Naive thymus-derived CD4-positive, alpha-beta T cell (primary cell): Measurements from ENCODE around the gene UBAP1L. TPM values are rescaled to one million over a fixed set of nuclear protein-coding genes. Genes with fewer than 3 reads are reported as not detected.
"Not testable (repeated sequence)": the region's sequence is repeated elsewhere in the genome, so short reads cannot be mapped to it uniquely, and the experiment has no call there.

Experiments
- ATAC-seq: fragments of 150-1000 bp; cut with Tn5 transposase; 2 replicates; pipeline ENCODE4 v1.10.0; 2021; ENCODE audit warnings: mild to moderate bottlenecking, moderate library complexity
- CTCF ChIA-PET: fragments of 350-600 bp; sonication (Branson Sonifier 250); formaldehyde crosslinking; loops from one replicate; lab custom pipeline; 2021; ENCODE audit warnings: antibody characterized with exemption; lab: Charles Lee
- POLR2A ChIA-PET: fragments of 350-600 bp; sonication (Branson Sonifier 250); formaldehyde crosslinking; loops from one replicate; lab custom pipeline; 2021; ENCODE audit warnings: antibody characterized with exemption, inconsistent platforms; lab: Charles Lee
- DNase-seq, 9 donors: peaks; one replicate each; pipeline versions ENCODE4 v3.0.0 to v3.0.0-alpha.2; 2020 to 2022; ENCODE audit warnings: mixed read lengths in 1 of 9
- H3K27ac ChIP-seq: one replicate; pipeline ENCODE4 v1.7.0; 2013; ENCODE audit warnings: mild to moderate bottlenecking, low read depth, low read length, moderate library complexity
- H3K27me3 ChIP-seq, 2 donors: one replicate each; pipeline ENCODE4 v1.7.0; 2013; ENCODE audit warnings: low read length in 2 of 2, mild to moderate bottlenecking in 2 of 2, moderate library complexity in 2 of 2; ENCODE audit not compliant: control insufficient read depth in 2 of 2, insufficient read depth in 2 of 2
- H3K36me3 ChIP-seq, 3 experiments: 1 replicate in 2 of 3; 2 replicates in 1 of 3; pipeline ENCODE4 v1.7.0; 2013; ENCODE audit warnings: low read length in 3 of 3, mild to moderate bottlenecking in 3 of 3, moderate library complexity in 1 of 3; ENCODE audit not compliant: insufficient read depth in 3 of 3, control insufficient read depth in 2 of 3
- H3K4me1 ChIP-seq, 2 donors: one replicate each; pipeline ENCODE4 v1.7.0; 2013; ENCODE audit warnings: low read length in 2 of 2, mild to moderate bottlenecking in 2 of 2, moderate library complexity in 1 of 2; ENCODE audit not compliant: control insufficient read depth in 2 of 2, insufficient read depth in 2 of 2
- H3K4me3 ChIP-seq: 2 replicates; pipeline ENCODE4 v1.7.0; 2013; ENCODE audit warnings: mild to moderate bottlenecking, low read length
- H3K9me3 ChIP-seq, 3 experiments: 1 replicate in 2 of 3; 2 replicates in 1 of 3; pipeline ENCODE4 v1.7.0; 2013; ENCODE audit warnings: low read length in 3 of 3; ENCODE audit not compliant: control insufficient read depth in 2 of 3
- H3K27ac Mint-ChIP-seq, 9 donors: one replicate each; pipeline ENCODE4 v1.8.0; 2020 to 2022; ENCODE audit warnings: mixed read lengths in 9 of 9, mild to moderate bottlenecking in 8 of 9, moderate library complexity in 5 of 9, inconsistent platforms in 2 of 9
- H3K27me3 Mint-ChIP-seq, 5 donors: one replicate each; pipeline ENCODE4 v1.8.0; 2021 to 2022; ENCODE audit warnings: mixed read lengths in 5 of 5, mild to moderate bottlenecking in 1 of 5
- H3K36me3 Mint-ChIP-seq, 5 donors: one replicate each; pipeline ENCODE4 v1.8.0; 2020 to 2022; ENCODE audit warnings: mixed read lengths in 5 of 5, mild to moderate bottlenecking in 3 of 5, inconsistent platforms in 1 of 5
- H3K4me1 Mint-ChIP-seq, 7 donors: one replicate each; pipeline ENCODE4 v1.8.0; 2020 to 2022; ENCODE audit warnings: mixed read lengths in 7 of 7, mild to moderate bottlenecking in 3 of 7, inconsistent platforms in 1 of 7
- H3K4me3 Mint-ChIP-seq, 10 donors: one replicate each; pipeline ENCODE4 v1.8.0; 2020 to 2022; ENCODE audit warnings: mild to moderate bottlenecking in 10 of 10, mixed read lengths in 10 of 10, moderate library complexity in 6 of 10, inconsistent platforms in 2 of 10
- H3K9me3 Mint-ChIP-seq, 11 donors: one replicate each; pipeline ENCODE4 v1.8.0; 2020 to 2022; ENCODE audit warnings: mixed read lengths in 11 of 11, mild to moderate bottlenecking in 4 of 11, inconsistent platforms in 1 of 11, moderate library complexity in 1 of 11
- intact Hi-C, 2 donors: fragments of 100-400 bp; cut with micrococcal nuclease; formaldehyde crosslinking; loops; one replicate each; pipeline ENCODE4 v1.15.1; 2023
- polyA plus RNA-seq, 2 donors: library from polyadenylated mRNA; unstranded; fragments of 300-500 nt; fragmentation: Illumina TruSeq; gene quantifications; one replicate each; pipeline ENCODE4 v1.2.3, GENCODE V29; 2021
- total RNA-seq, 6 experiments: library from RNA in 5 of 6; stranded (reverse) in 5 of 6; gene quantifications; 1 replicate in 5 of 6; 2 replicates in 1 of 6; pipeline ENCODE4 v1.2.3 and lab custom pipeline; 2021 to 2026

Gene UBAP1L
- total and polyA plus RNA-seq, 7 experiments from 2014 or later, result 0.09 to 17.1 (median 12.1) TPM

DNA sequence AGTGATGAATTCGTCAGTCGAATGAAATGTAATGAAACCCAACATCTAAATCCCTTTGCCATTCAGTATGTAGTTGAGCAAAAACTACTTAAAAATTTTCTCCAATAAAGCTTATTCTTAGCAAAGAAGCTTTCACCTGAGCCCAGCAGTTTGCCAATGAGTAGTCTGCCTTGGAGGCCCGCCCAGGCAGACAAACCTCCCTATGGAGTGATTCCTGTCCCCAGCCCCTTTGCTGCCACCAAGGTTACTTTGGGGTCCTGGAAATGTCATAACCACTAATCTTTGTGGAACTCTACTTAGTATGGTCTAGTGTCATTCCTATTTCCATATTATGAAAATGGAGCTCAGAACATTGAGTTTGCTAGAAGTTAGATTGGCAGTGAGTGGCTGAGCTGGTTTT, 12.1 kb downstream of the UBAP1L start:
- ChIA-PET CTCF (interaction anchor here (0.6 kb wide), 1 partner anchor 218 kb away, joined by 3 read pairs; no protein-coding TSS in a partner anchor), POLR2A (no interaction called here)
- Histone ChIP-seq H3K27ac (no peak overlapping the region), H3K9me3 (no peaks in the 10 kb centered on the region), H3K27me3 (no peaks in the 10 kb centered on the region), H3K4me1 (no peaks in the 10 kb centered on the region), H3K36me3 (peaks cover 0 to 59% (median 8%) of the 10 kb centered on the region in 3 experiments), H3K4me3 (no peak overlapping the region)
- Mint-ChIP-seq H3K4me3 (no peak overlapping the region), H3K27me3 (no peaks in the 10 kb centered on the region), H3K36me3 (peaks cover 11 to 51% (median 17%) of the 10 kb centered on the region in 5 donors), H3K9me3 (no peaks in the 10 kb centered on the region), H3K27ac (no peak overlapping the region), H3K4me1 (peaks cover 0 to 12% (median 5%) of the 10 kb centered on the region in 7 donors)
- DNase-seq (no peak), ATAC-seq (no peak)
- intact Hi-C loops, result no loop called here

GRCh38 chr15:65101891-65102708, 12.9 kb downstream of the UBAP1L start:
- ATAC-seq, result no peak
- H3K36me3 Mint-ChIP-seq, result peaks cover 12 to 57% (median 17%) of the 10 kb centered on the region in 5 donors
- Histone ChIP-seq H3K4me3 (no peak overlapping the region), H3K27ac (no peak overlapping the region), H3K36me3 (peaks cover 0 to 67% (median 12%) of the 10 kb centered on the region in 3 experiments), H3K4me1 (no peaks in the 10 kb centered on the region), H3K27me3 (no peaks in the 10 kb centered on the region), H3K9me3 (no peaks in the 10 kb centered on the region)
- H3K27ac Mint-ChIP-seq, result peak overlapping the region in 1 of 9 donors; percentile 63
- H3K27me3 Mint-ChIP-seq, result no peaks in the 10 kb centered on the region
- ChIA-PET POLR2A (no interaction called here), CTCF (interaction anchor here (0.6 to 1.0 kb wide), 3 partner anchors 47 to 219 kb away, joined by 3 read pairs; no protein-coding TSS in a partner anchor)
- intact Hi-C loops, result loop anchor here (1.0 kb wide), 1 partner anchor 48 kb away; no protein-coding TSS in a partner anchor
- no peaks in the 10 kb centered on the region for H3K9me3 Mint-ChIP-seq
- no peak overlapping the region for H3K4me3 Mint-ChIP-seq
- DNase-seq, result no peak
- H3K4me1 Mint-ChIP-seq, result peaks cover 0 to 12% (median 5%) of the 10 kb centered on the region in 7 donors

DNA sequence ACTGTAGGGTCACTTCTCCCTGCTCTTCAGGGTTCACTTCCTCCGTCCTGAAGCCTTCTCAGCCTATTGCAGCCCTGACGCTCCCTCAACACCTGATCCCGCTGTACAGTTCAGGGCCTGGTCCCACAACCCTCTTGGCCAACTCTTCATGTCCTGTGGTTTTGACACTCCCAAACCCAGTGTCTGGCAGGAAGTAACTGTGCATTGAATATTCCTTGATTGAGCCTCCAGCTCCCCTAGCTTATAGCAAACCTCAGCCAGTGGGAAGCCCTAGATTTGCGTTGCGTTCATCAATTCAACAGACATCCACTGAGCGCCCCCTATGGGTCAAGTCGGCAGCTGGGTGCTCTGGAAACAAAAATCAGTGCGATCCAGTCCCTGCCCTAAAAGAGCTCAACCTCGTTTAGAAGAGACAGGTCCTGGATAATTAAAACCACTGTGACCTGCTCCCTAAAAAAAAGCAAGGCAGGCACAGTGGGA, 13.5 kb downstream of the UBAP1L start:
- Histone ChIP-seq H3K27ac (no peak overlapping the region), H3K4me3 (no peak overlapping the region), H3K27me3 (no peaks in the 10 kb centered on the region), H3K4me1 (no peaks in the 10 kb centered on the region), H3K36me3 (peaks cover 0 to 68% (median 12%) of the 10 kb centered on the region in 3 experiments), H3K9me3 (no peaks in the 10 kb centered on the region)
- DNase-seq (peak in 6 of 9 donors; percentile 18 to 49 (median 31)), ATAC-seq (peak; percentile 68)
- no peak overlapping the region for H3K4me3 Mint-ChIP-seq
- intact Hi-C loops, result loop anchor here (1.0 kb wide), 1 partner anchor 47 kb away; no protein-coding TSS in a partner anchor
- H3K36me3 Mint-ChIP-seq, result peaks cover 12 to 59% (median 17%) of the 10 kb centered on the region in 5 donors
- H3K4me1 Mint-ChIP-seq, result peaks cover 0 to 12% (median 5%) of the 10 kb centered on the region in 7 donors
- no peaks in the 10 kb centered on the region for H3K9me3 Mint-ChIP-seq
- ChIA-PET POLR2A (no interaction called here), CTCF (interaction anchor here (0.6 to 1.0 kb wide), 2 partner anchors 46 to 136 kb away, joined by 3 read pairs; no protein-coding TSS in a partner anchor)
- peak overlapping the region in 2 of 9 donors; percentile 44 to 63 for H3K27ac Mint-ChIP-seq
- H3K27me3 Mint-ChIP-seq, result no peaks in the 10 kb centered on the region

GRCh38 chr15:65100442-65100841, 14.6 kb downstream of the UBAP1L start:
- no peaks in the 10 kb centered on the region for H3K9me3 Mint-ChIP-seq
- H3K4me3 Mint-ChIP-seq, result no peak overlapping the region
- Histone ChIP-seq H3K9me3 (no peaks in the 10 kb centered on the region), H3K27me3 (no peaks in the 10 kb centered on the region), H3K27ac (no peak overlapping the region), H3K4me1 (no peaks in the 10 kb centered on the region), H3K4me3 (no peak overlapping the region), H3K36me3 (peaks cover 0 to 58% (median 12%) of the 10 kb centered on the region in 3 experiments)
- ATAC-seq, result no peak
- intact Hi-C loops, result no loop called here
- POLR2A ChIA-PET, result no interaction called here
- H3K36me3 Mint-ChIP-seq, result peaks cover 7 to 53% (median 17%) of the 10 kb centered on the region in 5 donors
- no peak for DNase-seq
- CTCF ChIA-PET, result no interaction called here
- H3K27me3 Mint-ChIP-seq, result no peaks in the 10 kb centered on the region
- H3K27ac Mint-ChIP-seq, result peak overlapping the region in 1 of 9 donors; percentile 10
- peaks cover 0 to 12% (median 5%) of the 10 kb centered on the region in 7 donors for H3K4me1 Mint-ChIP-seq

DNA sequence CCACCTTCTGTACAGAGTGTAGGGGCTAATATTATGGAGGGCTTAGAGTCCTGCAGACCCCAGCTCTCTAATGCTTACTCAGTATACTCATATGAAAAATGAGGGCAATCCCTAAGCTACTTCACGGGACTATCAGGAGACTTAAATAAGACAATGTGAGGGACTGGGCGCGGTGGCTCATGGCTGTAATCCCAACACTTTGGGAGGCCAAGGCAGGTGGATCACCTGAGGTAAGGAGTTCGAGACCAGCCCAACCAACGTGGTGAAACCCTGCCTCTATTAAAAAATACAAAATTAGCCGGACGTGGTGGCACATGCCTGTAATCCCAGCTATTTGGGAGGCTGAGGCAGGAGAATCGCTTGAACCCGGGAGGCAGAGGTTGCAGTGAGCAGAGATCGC, 15.2 kb downstream of the UBAP1L start:
- H3K36me3 Mint-ChIP-seq, result peaks cover 7 to 51% (median 17%) of the 10 kb centered on the region in 5 donors
- ATAC-seq, result not testable (repeated sequence)

DNA sequence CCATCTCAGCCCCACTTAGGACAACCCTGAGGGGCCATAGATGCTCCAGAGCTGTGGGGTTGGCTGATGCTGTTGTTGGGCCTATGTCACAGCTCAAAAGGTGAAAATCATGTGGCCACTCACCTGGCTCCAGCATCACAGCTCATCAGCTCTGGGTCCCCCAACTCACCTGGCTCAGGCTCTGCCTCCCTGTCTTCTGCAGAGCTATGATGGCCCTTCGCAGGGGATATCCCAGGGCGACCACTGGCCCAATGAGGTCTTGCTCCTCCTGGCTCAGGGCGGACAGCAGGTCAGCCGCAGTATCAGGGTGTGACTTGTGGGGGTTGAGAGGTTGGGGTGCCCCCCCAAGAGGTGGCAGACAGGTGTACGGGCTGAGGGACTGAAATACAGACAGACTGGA, 15.7 kb downstream of the UBAP1L start:
- no peaks in the 10 kb centered on the region for H3K4me1 ChIP-seq
- intact Hi-C loops, result no loop called here
- POLR2A ChIA-PET, result interaction anchor here (0.8 kb wide), 1 partner anchor 34 kb away, joined by 3 read pairs; no protein-coding TSS in a partner anchor
- H3K9me3 ChIP-seq, result no peaks in the 10 kb centered on the region
- Mint-ChIP-seq H3K9me3 (no peaks in the 10 kb centered on the region), H3K4me3 (no peak overlapping the region), H3K36me3 (peaks cover 7 to 48% (median 17%) of the 10 kb centered on the region in 5 donors), H3K4me1 (peaks cover 0 to 12% (median 5%) of the 10 kb centered on the region in 7 donors), H3K27me3 (no peaks in the 10 kb centered on the region), H3K27ac (no peak overlapping the region)
- H3K27ac ChIP-seq, result no peak overlapping the region
- peaks cover 0 to 54% (median 12%) of the 10 kb centered on the region in 3 experiments for H3K36me3 ChIP-seq
- CTCF ChIA-PET, result no interaction called here
- H3K4me3 ChIP-seq, result no peak overlapping the region
- no peaks in the 10 kb centered on the region for H3K27me3 ChIP-seq
- ATAC-seq (no peak), DNase-seq (no peak)

More for the DNA sequence above, 15.2 kb downstream of the UBAP1L start:
- H3K27ac Mint-ChIP-seq, intact Hi-C loops, H3K4me3 ChIP-seq, DNase-seq, H3K27me3 Mint-ChIP-seq, H3K4me3 Mint-ChIP-seq, H3K27me3 ChIP-seq, H3K9me3 Mint-ChIP-seq, H3K9me3 ChIP-seq, H3K4me1 ChIP-seq, CTCF ChIA-PET, H3K27ac ChIP-seq: not testable (repeated sequence)
- H3K36me3 ChIP-seq, result peaks cover 0 to 54% (median 12%) of the 10 kb centered on the region in 3 experiments
- POLR2A ChIA-PET, result interaction anchor here (0.8 kb wide), 1 partner anchor 35 kb away, joined by 3 read pairs; no protein-coding TSS in a partner anchor
- peaks cover 0 to 12% (median 5%) of the 10 kb centered on the region in 7 donors for H3K4me1 Mint-ChIP-seq
